Spleen (tissue), 7 donors: Measurements from ENCODE around the gene CTSK.

ENCODE experiments used
- POLR2A ChIP-seq, 3 donors: fragments of 450-650 bp; IDR thresholded peaks; one replicate each; pipeline ENCODE4 v1.5.1; 2017; ENCODE audit warnings: antibody characterized with exemption in 3 of 3, mild to moderate bottlenecking in 1 of 3
- TF ChIP-seq, protein P1 (sequence below), 11 experiments: fragments of 200-600 bp in 7 of 11; fragments of 450-650 bp in 4 of 11; sonication (generic) in 4 of 11; IDR thresholded peaks in 8 of 11; conservative IDR thresholded peaks in 3 of 11; 1 replicate in 7 of 11; 2 replicates in 4 of 11; pipeline versions ENCODE4 v1.4.0 to v1.8.0; 2016 to 2021; ENCODE audit warnings: antibody characterized with exemption in 11 of 11, inconsistent platforms in 4 of 11, mild to moderate bottlenecking in 1 of 11
- donor health status: DM: no; HTN: no; CAD: no; lungs with moderate emphysema.
- donor health status: DM: no; HTN: no; CAD: no.
- donor health status: DM: no; HTN: no; CAD: no.

DNA sequence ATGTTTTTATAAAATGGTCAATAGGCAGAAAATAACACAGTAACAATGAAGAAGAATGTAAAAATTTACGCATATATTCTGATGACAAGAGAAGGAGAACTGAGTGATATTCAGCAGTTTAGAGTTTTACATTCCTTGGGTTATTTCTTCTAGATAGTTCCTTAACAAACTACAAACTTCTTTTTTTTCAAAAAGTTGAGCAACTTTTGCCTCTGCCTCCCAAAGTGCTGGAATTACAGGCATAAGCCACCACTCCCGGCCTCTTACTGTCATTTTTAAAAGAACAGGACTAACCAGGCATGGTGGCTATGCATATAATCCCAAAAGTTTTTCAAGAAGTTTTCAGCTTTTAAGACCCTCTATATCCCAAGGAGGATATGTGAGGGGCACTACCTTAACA is 35.4 kb upstream of the CTSK start:
- TF ChIP-seq POLR2A (IDR thresholded peaks at IDR 0.05), result no peak
- TF ChIP-seq, protein P1, sequence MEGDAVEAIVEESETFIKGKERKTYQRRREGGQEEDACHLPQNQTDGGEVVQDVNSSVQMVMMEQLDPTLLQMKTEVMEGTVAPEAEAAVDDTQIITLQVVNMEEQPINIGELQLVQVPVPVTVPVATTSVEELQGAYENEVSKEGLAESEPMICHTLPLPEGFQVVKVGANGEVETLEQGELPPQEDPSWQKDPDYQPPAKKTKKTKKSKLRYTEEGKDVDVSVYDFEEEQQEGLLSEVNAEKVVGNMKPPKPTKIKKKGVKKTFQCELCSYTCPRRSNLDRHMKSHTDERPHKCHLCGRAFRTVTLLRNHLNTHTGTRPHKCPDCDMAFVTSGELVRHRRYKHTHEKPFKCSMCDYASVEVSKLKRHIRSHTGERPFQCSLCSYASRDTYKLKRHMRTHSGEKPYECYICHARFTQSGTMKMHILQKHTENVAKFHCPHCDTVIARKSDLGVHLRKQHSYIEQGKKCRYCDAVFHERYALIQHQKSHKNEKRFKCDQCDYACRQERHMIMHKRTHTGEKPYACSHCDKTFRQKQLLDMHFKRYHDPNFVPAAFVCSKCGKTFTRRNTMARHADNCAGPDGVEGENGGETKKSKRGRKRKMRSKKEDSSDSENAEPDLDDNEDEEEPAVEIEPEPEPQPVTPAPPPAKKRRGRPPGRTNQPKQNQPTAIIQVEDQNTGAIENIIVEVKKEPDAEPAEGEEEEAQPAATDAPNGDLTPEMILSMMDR (IDR thresholded peaks at IDR 0.05 in 8 of 11, conservative IDR thresholded peaks at IDR 0.05 in 3 of 11), result no peak
